ENCODE data around the gene VPS36. TPM values are rescaled to one million over a fixed set of nuclear protein-coding genes. Genes with fewer than 3 reads are reported as not detected.
A peak's percentile ranks its signal among the peaks of the same experiment; 100 is the strongest.
"Not testable (repeated sequence)": the region's sequence is repeated elsewhere in the genome, so short reads cannot be mapped to it uniquely, and the experiment has no call there.

VPS36 gene, protein sequence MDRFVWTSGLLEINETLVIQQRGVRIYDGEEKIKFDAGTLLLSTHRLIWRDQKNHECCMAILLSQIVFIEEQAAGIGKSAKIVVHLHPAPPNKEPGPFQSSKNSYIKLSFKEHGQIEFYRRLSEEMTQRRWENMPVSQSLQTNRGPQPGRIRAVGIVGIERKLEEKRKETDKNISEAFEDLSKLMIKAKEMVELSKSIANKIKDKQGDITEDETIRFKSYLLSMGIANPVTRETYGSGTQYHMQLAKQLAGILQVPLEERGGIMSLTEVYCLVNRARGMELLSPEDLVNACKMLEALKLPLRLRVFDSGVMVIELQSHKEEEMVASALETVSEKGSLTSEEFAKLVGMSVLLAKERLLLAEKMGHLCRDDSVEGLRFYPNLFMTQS
- total RNA-seq (2021; fragmentation: NEBNext Ultra II Directional; extraction: Animal tissue kit (Norgen Biotek cat#: 25700)), result 10 to 100 TPM; 16.7 to 24.3 (median 19.9) TPM
- long read RNA-seq, full-length matches to known transcripts, result 12 of 29 reads
- long read RNA-seq, partial matches to known transcripts, result 11 of 29 reads
- long read RNA-seq, other reads (novel, unspliced or antisense), result 6 of 29 reads

GRCh38 chr13:52450012-52450792 is at the start of gene VPS36:
Gene VPS36 (minus strand): TSS chr13:52450634. CDS start chr13:52450594, 40 bp downstream.
- H3K27ac Mint-ChIP-seq, result peak within 1 kb of the TSS; percentile 92
- H3K9me3 Mint-ChIP-seq, result no peaks in the 10 kb centered on the region
- no peaks in the 10 kb centered on the region for H3K27me3 Mint-ChIP-seq (ENCODE audit: insufficient read depth)
- H3K36me3 Mint-ChIP-seq (ENCODE audit: low read depth), result peaks cover 9% of the 10 kb centered on the region
- peak within 1 kb of the TSS; percentile 97 for H3K4me3 Mint-ChIP-seq
- DNase-seq, result peak; percentile 84
- H3K4me1 Mint-ChIP-seq (ENCODE audit: low read depth), result peaks cover 57% of the 10 kb centered on the region
- TF ChIP-seq, protein P1, sequence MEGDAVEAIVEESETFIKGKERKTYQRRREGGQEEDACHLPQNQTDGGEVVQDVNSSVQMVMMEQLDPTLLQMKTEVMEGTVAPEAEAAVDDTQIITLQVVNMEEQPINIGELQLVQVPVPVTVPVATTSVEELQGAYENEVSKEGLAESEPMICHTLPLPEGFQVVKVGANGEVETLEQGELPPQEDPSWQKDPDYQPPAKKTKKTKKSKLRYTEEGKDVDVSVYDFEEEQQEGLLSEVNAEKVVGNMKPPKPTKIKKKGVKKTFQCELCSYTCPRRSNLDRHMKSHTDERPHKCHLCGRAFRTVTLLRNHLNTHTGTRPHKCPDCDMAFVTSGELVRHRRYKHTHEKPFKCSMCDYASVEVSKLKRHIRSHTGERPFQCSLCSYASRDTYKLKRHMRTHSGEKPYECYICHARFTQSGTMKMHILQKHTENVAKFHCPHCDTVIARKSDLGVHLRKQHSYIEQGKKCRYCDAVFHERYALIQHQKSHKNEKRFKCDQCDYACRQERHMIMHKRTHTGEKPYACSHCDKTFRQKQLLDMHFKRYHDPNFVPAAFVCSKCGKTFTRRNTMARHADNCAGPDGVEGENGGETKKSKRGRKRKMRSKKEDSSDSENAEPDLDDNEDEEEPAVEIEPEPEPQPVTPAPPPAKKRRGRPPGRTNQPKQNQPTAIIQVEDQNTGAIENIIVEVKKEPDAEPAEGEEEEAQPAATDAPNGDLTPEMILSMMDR (IDR thresholded peaks at IDR 0.05), result peak; percentile 100

GRCh38 chr13:52497979-52498378 is 47.5 kb upstream of the VPS36 start:
- not testable (repeated sequence) for H3K9me3 Mint-ChIP-seq; H3K27ac Mint-ChIP-seq; H3K4me3 Mint-ChIP-seq; H3K36me3 Mint-ChIP-seq (ENCODE audit: low read depth); DNase-seq; H3K4me1 Mint-ChIP-seq (ENCODE audit: low read depth); H3K27me3 Mint-ChIP-seq (ENCODE audit: insufficient read depth)

DNA sequence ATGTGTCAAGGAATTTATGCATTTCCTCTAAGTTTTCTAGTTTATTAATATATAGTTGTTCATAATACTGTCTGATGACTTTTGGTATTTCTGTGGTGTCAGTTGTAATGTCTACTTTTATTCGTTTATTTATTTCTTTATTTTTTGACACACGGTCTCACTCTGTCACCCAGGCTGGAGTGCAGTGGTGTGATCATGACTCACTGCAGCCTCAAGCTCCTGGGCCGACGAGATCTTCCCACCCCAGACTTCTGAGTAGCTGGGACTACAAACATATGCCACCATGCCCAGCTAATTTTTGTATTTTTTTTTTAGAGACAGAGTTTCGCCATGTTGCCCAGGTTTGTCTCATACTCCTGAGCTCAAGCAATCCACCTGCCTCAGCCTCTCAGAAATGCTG is 43.8 kb upstream of the VPS36 start:
- not testable (repeated sequence) for H3K27me3 Mint-ChIP-seq (ENCODE audit: insufficient read depth); H3K4me3 Mint-ChIP-seq; DNase-seq; H3K4me1 Mint-ChIP-seq (ENCODE audit: low read depth); H3K27ac Mint-ChIP-seq; H3K36me3 Mint-ChIP-seq (ENCODE audit: low read depth); H3K9me3 Mint-ChIP-seq

GRCh38 chr13:52491015-52491414 is 40.6 kb upstream of the VPS36 start:
- not testable (repeated sequence) for DNase-seq; H3K27me3 Mint-ChIP-seq (ENCODE audit: insufficient read depth); H3K27ac Mint-ChIP-seq; H3K4me1 Mint-ChIP-seq (ENCODE audit: low read depth); H3K36me3 Mint-ChIP-seq (ENCODE audit: low read depth); H3K4me3 Mint-ChIP-seq; H3K9me3 Mint-ChIP-seq

DNA sequence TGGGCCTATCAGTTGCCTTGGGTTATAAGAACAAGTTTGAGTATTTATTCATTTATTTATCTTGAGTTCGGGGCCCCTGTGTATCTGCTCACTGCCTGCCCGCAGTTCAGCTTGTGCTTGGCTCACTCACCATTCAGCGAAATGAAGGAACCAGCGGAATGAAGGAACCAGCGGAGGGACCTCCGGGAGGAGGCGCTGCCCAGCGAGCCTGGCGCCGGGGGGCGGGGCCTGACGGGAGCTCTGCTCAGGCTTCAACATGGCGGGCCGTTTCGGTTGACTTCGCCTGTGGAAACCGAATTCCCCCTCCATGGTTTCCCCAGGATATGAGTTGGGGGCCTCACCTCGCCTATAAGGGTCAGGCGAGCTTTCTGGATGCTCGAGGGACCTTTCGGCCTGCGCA is 38.3 kb upstream of the VPS36 start:
- not testable (repeated sequence) for H3K36me3 Mint-ChIP-seq (ENCODE audit: low read depth); H3K4me1 Mint-ChIP-seq (ENCODE audit: low read depth); H3K27ac Mint-ChIP-seq; H3K27me3 Mint-ChIP-seq (ENCODE audit: insufficient read depth); H3K9me3 Mint-ChIP-seq; DNase-seq; H3K4me3 Mint-ChIP-seq

GRCh38 chr13:52487078-52487477 is 36.6 kb upstream of the VPS36 start:
- H3K27me3 Mint-ChIP-seq (ENCODE audit: insufficient read depth); H3K4me1 Mint-ChIP-seq (ENCODE audit: low read depth); H3K36me3 Mint-ChIP-seq (ENCODE audit: low read depth); DNase-seq; H3K27ac Mint-ChIP-seq; H3K9me3 Mint-ChIP-seq; H3K4me3 Mint-ChIP-seq: not testable (repeated sequence)

DNA sequence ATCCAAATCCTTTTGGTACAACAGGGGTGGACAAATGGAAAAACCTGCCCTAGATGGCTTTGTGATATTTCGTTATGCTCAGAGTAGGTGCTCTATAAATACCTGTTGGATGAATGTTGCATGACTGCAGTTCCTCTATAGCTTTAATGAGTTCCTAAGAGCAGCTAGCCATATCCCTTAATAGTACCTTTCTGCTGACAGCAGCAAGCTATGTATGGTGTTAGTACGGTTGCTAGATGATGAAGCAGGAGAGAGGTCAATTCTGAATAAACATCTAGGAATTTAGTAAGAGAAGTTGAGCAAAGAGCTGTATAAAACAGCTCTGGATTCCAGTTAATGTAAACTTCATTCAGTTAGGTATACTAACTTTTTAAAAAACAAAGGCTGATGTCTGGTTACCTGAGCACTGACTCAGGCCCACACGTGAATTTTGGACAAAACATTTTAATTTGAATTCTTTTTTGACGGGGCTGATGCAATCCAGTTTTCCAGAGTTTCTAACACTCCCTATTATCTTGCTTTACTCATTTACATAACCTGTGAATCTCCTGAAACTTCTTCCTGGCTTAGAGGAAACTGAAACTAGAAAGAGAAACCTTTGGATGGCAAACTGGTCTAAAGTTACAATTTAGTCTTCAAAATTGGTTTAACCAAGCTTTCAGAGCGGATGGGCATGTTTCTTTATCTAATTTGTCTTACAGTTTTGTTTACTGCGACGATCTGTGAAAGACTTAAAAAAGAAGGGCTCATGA is 30.4 kb upstream of the VPS36 start:
- not testable (repeated sequence) for H3K36me3 Mint-ChIP-seq (ENCODE audit: low read depth); H3K4me3 Mint-ChIP-seq; H3K27me3 Mint-ChIP-seq (ENCODE audit: insufficient read depth); H3K4me1 Mint-ChIP-seq (ENCODE audit: low read depth); H3K9me3 Mint-ChIP-seq
- H3K27ac Mint-ChIP-seq, result peak overlapping the region; percentile 68; the same call in 1 of the 2 replicates
- DNase-seq, result peak; percentile 10

GRCh38 chr13:52468487-52468886 is 18.1 kb upstream of the VPS36 start:
- not testable (repeated sequence) for H3K27ac Mint-ChIP-seq; H3K4me1 Mint-ChIP-seq (ENCODE audit: low read depth); H3K27me3 Mint-ChIP-seq (ENCODE audit: insufficient read depth); H3K4me3 Mint-ChIP-seq; H3K9me3 Mint-ChIP-seq; DNase-seq
- peaks cover 60% of the 10 kb centered on the region for H3K36me3 Mint-ChIP-seq (ENCODE audit: low read depth)

Measured in HFFc6 (cell line).